Testis (tissue), 2 donors: ENCODE results near the gene LPP.

Experiments
- CTCF ChIP-seq, 3 experiments: fragments of 450-650 bp in 2 of 3; fragments of 200-600 bp in 1 of 3; sonication (generic) in 1 of 3; IDR thresholded peaks; one replicate each; pipeline ENCODE4 v1.5.1; 2016 to 2019; ENCODE audit warnings: antibody characterized with exemption in 3 of 3, mild to moderate bottlenecking in 2 of 3, moderate library complexity in 1 of 3
- POLR2A ChIP-seq: fragments of 450-650 bp; IDR thresholded peaks from one replicate; pipeline ENCODE4 v1.6.1; 2017; ENCODE audit warnings: antibody characterized with exemption, mild to moderate bottlenecking, moderate library complexity

- no peak for TF ChIP-seq CTCF (IDR thresholded peaks at IDR 0.05)
- TF ChIP-seq POLR2A = no peak
Measured at GRCh38 chr3:188641076-188641475, 487.1 kb downstream of the LPP start.
